Adrenal gland (tissue), 12 donors: ENCODE results near the gene GRID1. TPM values are rescaled to one million over a fixed set of nuclear protein-coding genes. Genes with fewer than 3 reads are reported as not detected.
"Not testable (repeated sequence)": the region's sequence is repeated elsewhere in the genome, so short reads cannot be mapped to it uniquely, and the experiment has no call there.

Experiments used
- DNase-seq, 7 donors: peaks; one replicate each; pipeline ENCODE4 v3.0.0-alpha.2; 2019 to 2020
- H3K27ac ChIP-seq, 5 donors: fragments of 200-600 bp; sonication (generic) in 4 of 5; 1 replicate in 3 of 5; 2 replicates in 2 of 5; pipeline versions ENCODE4 v1.5.1 to v1.8.0; 2016 to 2020; ENCODE audit warnings: mild to moderate bottlenecking in 1 of 5
- H3K27me3 ChIP-seq: fragments of 200-600 bp; 2 replicates; pipeline ENCODE4 v1.8.0; 2021
- H3K36me3 ChIP-seq, 2 donors: fragments of 200-600 bp; replicated peaks in 1 of 2; 1 replicate in 1 of 2; 2 replicates in 1 of 2; pipeline versions ENCODE4 v1.5.1 to v1.8.0; 2018 to 2022
- H3K4me1 ChIP-seq, 2 donors: fragments of 200-600 bp; replicated peaks in 1 of 2; 1 replicate in 1 of 2; 2 replicates in 1 of 2; pipeline versions ENCODE4 v1.5.1 to v1.8.0; 2018 to 2021
- H3K4me3 ChIP-seq, 4 donors: fragments of 200-600 bp; sonication (generic) in 3 of 4; one replicate each; pipeline ENCODE4 v1.5.1; 2016 to 2018
- H3K9me3 ChIP-seq, 3 donors: fragments of 200-600 bp; sonication (generic) in 1 of 3; replicated peaks in 1 of 3; 1 replicate in 2 of 3; 2 replicates in 1 of 3; pipeline versions ENCODE4 v1.5.1 to v1.8.0; 2016 to 2021
- POLR2A ChIP-seq, 2 donors: fragments of 450-650 bp; IDR thresholded peaks; one replicate each; pipeline ENCODE4 v1.6.1; 2017; ENCODE audit warnings: antibody characterized with exemption in 2 of 2, mild to moderate bottlenecking in 2 of 2, moderate library complexity in 1 of 2
- WGBS, 4 donors: extraction: QIAGEN DNeasy Blood & Tissue Kit in 2 of 4; methylation state at CpG; one replicate each; pipeline versions ENCODE4 v1.1.5 to v1.1.7; 2013 to 2017; 5-methylcytosine and 5-hydroxymethylcytosine counted together
- intact Hi-C, 2 donors: fragments of 100-400 bp; cut with DNase I; formaldehyde crosslinking; loops; one replicate each; pipeline versions ENCODE4 v1.14.1 to v1.15.0; 2022 to 2023
- polyA plus RNA-seq, 3 donors: library from polyadenylated mRNA; stranded (reverse); fragments of 200-250 nt in 2 of 3; fragments of 350-450 nt in 1 of 3; fragmentation: Illumina TruSeq in 1 of 3; extraction: RNeasy Lipid Tissue Mini Kit (QIAGEN cat#74804) in 1 of 3; gene quantifications; one replicate each; pipeline ENCODE4 v1.2.3, GENCODE V29; 2013 to 2014
- total RNA-seq, 9 donors: library from RNA; depleted of rRNA in 4 of 9; stranded (reverse); fragments of >200 nt in 4 of 9; fragments of 120-200 nt in 1 of 9; fragmentation: NEBNext Ultra II Directional in 1 of 9; extraction: Animal tissue kit (Norgen Biotek cat#: 25700) in 1 of 9; gene quantifications; one replicate each; pipeline versions ENCODE4 v1.1.0 to v1.2.4, GENCODE V29; 2013 to 2023
- TF ChIP-seq, protein P1 (sequence below), 6 experiments: fragments of 450-650 bp in 4 of 6; fragments of 200-600 bp in 2 of 6; sonication (generic) in 1 of 6; IDR thresholded peaks; 1 replicate in 5 of 6; 2 replicates in 1 of 6; pipeline versions ENCODE4 v1.5.1 to v1.8.0; 2016 to 2021; ENCODE audit warnings: antibody characterized with exemption in 6 of 6, mild to moderate bottlenecking in 2 of 6, moderate library complexity in 1 of 6
- donor health status: healthy with polysubstance abuse.
- donor health status: Bipolar disorder and iron deficiency.
- donor health status: DM: yes; HTN: yes; CAD: no.
- donor health status: DM: no; HTN: no; CAD: no.
- donor health status: DM: no; HTN: no; CAD: no.
- donor health status: DM: yes; HTN: yes; CAD: no.

GRID1 gene
- total and polyA plus RNA-seq, 12 donors: 2.2 to 8.0 (median 4.1) TPM

DNA sequence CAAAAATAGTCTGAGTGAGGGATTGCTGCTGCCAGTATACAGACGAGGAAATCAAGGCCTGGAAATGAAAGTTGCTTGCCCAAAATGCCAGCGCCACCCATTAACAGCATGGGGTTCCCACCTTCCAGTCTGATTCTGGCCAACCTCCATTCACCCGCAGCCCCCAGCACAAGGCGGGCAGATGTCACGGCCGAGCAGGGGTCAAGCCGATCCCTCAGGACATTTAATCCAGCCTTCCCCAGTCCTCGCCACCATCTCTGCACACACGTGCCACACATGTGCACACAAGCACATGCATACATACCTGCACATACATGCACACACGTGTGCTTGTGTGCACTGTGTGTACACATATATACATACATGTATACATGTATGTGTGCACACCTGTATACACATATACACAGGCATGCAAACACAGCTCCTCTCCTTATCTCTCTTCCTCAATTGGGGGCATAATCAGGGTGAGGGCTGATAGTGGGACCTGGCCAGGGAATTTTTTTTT is 122.9 kb downstream of the GRID1 start:
- H3K9me3 ChIP-seq: no peaks in the 10 kb centered on the region
- H3K36me3 ChIP-seq: no peaks in the 10 kb centered on the region
- TF ChIP-seq, protein P1, sequence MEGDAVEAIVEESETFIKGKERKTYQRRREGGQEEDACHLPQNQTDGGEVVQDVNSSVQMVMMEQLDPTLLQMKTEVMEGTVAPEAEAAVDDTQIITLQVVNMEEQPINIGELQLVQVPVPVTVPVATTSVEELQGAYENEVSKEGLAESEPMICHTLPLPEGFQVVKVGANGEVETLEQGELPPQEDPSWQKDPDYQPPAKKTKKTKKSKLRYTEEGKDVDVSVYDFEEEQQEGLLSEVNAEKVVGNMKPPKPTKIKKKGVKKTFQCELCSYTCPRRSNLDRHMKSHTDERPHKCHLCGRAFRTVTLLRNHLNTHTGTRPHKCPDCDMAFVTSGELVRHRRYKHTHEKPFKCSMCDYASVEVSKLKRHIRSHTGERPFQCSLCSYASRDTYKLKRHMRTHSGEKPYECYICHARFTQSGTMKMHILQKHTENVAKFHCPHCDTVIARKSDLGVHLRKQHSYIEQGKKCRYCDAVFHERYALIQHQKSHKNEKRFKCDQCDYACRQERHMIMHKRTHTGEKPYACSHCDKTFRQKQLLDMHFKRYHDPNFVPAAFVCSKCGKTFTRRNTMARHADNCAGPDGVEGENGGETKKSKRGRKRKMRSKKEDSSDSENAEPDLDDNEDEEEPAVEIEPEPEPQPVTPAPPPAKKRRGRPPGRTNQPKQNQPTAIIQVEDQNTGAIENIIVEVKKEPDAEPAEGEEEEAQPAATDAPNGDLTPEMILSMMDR (IDR thresholded peaks at IDR 0.05): no peak
- TF ChIP-seq POLR2A (IDR thresholded peaks at IDR 0.05): no peak
- H3K27me3 ChIP-seq: no peaks in the 10 kb centered on the region
- H3K4me1 ChIP-seq: no peaks in the 10 kb centered on the region
- no peak for DNase-seq
- 88 to 93% (median 90%) methylated on average over 10 of the region's 10 CpGs for WGBS, 4 donors
- no peak overlapping the region for H3K4me3 ChIP-seq
- H3K27ac ChIP-seq: no peak overlapping the region
- intact Hi-C loops: no loop called here

DNA sequence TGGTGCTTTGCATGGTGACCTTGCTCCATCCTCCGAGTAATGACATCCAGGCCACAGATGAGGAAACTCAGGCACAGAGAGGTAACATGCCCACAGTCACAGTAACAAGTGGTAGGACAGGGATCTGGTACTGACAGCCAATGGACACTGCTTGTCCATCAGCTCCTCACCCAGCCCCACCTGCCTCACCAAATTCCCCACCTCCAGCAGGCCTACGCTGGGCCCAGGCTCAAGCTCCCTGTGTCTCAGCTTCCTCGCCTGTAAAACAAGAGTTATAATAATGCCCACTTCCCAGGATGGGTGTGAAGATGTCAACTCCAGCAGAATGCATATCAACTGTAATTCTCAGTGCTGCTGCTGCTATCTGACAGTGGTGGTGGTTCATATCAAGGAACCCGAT is 123.8 kb downstream of the GRID1 start:
- no peak overlapping the region for H3K4me3 ChIP-seq
- WGBS, 4 donors: 91 to 100% (median 95%) methylated on average over 4 of the region's 4 CpGs
- no peaks in the 10 kb centered on the region for H3K36me3 ChIP-seq
- no peaks in the 10 kb centered on the region for H3K9me3 ChIP-seq
- TF ChIP-seq, protein P1 (IDR thresholded peaks at IDR 0.05): no peak
- no peak for TF ChIP-seq POLR2A (IDR thresholded peaks at IDR 0.05)
- H3K27ac ChIP-seq: no peak overlapping the region
- no peak for DNase-seq
- no peaks in the 10 kb centered on the region for H3K27me3 ChIP-seq
- intact Hi-C loops: no loop called here
- no peaks in the 10 kb centered on the region for H3K4me1 ChIP-seq

DNA sequence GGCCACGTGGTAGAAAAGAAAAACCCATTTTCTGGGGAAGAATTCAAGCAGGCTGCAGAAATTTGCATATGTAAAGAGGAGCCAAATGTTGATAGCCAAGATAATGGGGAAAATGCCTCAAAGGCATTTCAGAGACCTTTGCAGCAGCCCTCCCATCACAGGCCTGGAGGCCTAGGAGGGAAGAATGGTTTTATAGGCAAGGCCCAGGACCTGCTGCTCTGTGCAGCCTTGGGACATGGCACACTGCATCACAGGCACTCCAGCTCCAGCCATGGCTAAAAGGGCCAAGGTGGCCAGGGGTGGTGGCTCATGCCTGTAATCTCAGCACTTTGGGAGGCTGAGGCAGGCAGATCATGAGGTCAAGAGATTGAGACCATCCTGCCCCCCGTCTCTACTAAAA is 128.5 kb downstream of the GRID1 start:
- H3K4me1 ChIP-seq, intact Hi-C loops, H3K27me3 ChIP-seq, H3K27ac ChIP-seq, H3K9me3 ChIP-seq, DNase-seq, H3K4me3 ChIP-seq, H3K36me3 ChIP-seq: not testable (repeated sequence)
- 31 to 50% (median 44%) methylated on average over 2 of the region's 2 CpGs for WGBS, 4 donors

DNA sequence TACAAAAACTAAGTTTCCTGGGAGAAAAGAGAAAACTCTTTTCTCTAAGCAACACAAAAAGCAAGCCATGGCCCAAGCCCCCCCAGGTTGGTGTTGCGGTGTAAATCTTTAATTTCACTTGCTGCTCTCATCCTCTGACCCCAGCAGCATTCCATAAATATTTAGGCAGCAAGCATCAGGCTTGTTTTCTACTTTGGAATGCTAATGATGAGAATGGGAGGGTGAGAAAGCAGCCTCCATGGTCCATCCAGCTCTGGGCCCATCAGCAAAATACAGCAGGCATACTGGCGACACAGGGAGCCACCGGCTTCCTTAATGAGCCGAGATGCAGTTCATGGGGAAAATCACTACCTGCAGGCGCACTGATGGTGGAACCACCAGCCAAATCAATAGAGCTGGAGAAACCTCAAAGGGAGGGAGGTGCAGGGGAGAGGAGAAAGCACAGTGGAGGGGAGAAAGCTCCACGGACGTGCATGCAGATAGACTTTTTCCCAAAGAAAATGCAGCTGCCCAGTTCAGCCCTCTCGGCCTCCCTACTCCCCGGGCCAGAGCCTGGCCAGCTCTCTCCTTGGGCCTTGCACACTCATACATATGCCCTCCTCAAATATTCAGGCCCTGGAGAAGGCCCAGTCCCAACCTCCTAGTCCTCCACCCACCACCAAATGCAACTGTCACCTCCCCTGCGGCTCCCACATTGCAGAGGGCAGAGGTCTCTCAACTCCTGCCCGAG is 131.9 kb downstream of the GRID1 start:
- intact Hi-C loops: no loop called here
- Histone ChIP-seq H3K27ac (no peak overlapping the region), H3K4me1 (no peaks in the 10 kb centered on the region), H3K36me3 (no peaks in the 10 kb centered on the region), H3K4me3 (no peak overlapping the region), H3K9me3 (no peaks in the 10 kb centered on the region), H3K27me3 (no peaks in the 10 kb centered on the region)
- no peak for DNase-seq
- TF ChIP-seq, protein P1 (IDR thresholded peaks at IDR 0.05): no peak
- TF ChIP-seq POLR2A (IDR thresholded peaks at IDR 0.05): no peak
- WGBS, 4 donors: 64 to 80% (median 69%) methylated on average over 10 to 11 of the region's 11 CpGs

DNA sequence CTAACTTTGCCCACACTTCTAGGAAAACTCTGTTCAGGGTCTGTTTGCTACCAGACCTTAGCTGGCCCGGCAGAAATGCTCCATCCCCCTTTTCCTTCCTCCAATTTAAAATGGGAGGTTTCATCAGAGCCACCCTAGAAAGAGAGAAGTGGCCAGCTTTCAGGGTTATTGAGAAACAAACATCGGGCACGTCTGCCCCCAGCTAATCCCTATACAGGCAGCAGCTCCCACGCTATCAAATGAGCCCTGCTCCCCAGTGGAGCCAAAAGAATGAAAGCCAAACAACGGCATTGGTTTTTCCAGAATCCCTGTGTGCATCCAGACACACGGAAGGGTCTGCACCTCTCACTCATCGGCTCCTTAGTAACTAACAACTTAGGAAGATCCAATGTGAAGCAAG is 132.5 kb downstream of the GRID1 start:
- no peaks in the 10 kb centered on the region for H3K9me3 ChIP-seq
- no peaks in the 10 kb centered on the region for H3K27me3 ChIP-seq
- no peaks in the 10 kb centered on the region for H3K36me3 ChIP-seq
- TF ChIP-seq, protein P1 (IDR thresholded peaks at IDR 0.05): no peak
- no peak for TF ChIP-seq POLR2A (IDR thresholded peaks at IDR 0.05)
- 49 to 57% (median 53%) methylated on average over 7 of the region's 7 CpGs for WGBS, 4 donors
- intact Hi-C loops: no loop called here
- no peaks in the 10 kb centered on the region for H3K4me1 ChIP-seq
- no peak overlapping the region for H3K4me3 ChIP-seq
- no peak for DNase-seq
- H3K27ac ChIP-seq: no peak overlapping the region
